HG03565 (cell line): ENCODE measurements around the gene SPRR2E.
"Not testable (repeated sequence)": the region's sequence is repeated elsewhere in the genome, so short reads cannot be mapped to it uniquely, and the experiment has no call there.

Experiments
- ATAC-seq: cut with Tn5 transposase; IDR thresholded peaks from one replicate; pipeline ENCODE4 v1.9.1; 2021; ENCODE audit warnings: mild to moderate bottlenecking, moderate library complexity; ENCODE audit not compliant: unreplicated experiment

Gene SPRR2E

GRCh38 chr1:153071511-153071910, 22.8 kb downstream of the SPRR2E start, which contains the start of gene SPRR2B:
Gene SPRR2B, minus strand, starts transcription at chr1:153071611. Its CDS starts 772 bp downstream, at chr1:153070839.
- ATAC-seq: no peak

- ATAC-seq: no peak
These were observed 24.1 kb downstream of the SPRR2E start for GRCh38 chr1:153070243-153070642.

- no peak for ATAC-seq
These were observed 35.2 kb downstream of the SPRR2E start for GRCh38 chr1:153058826-153059784.

GRCh38 chr1:153058154-153058553, 36.2 kb downstream of the SPRR2E start:
- ATAC-seq: no peak

GRCh38 chr1:153057375-153057774, 37.0 kb downstream of the SPRR2E start, which contains the start of gene SPRR2A:
Gene SPRR2A, minus strand, starts transcription at chr1:153057512. Its CDS starts 777 bp downstream, at chr1:153056735.
- ATAC-seq: no peak

- not testable (repeated sequence) for ATAC-seq
These were observed 38.2 kb downstream of the SPRR2E start for GRCh38 chr1:153056111-153056510.

GRCh38 chr1:153049211-153049610, 45.1 kb downstream of the SPRR2E start:
- ATAC-seq: no peak
